ENCODE results near the gene RALY. TPM values are rescaled to one million over a fixed set of nuclear protein-coding genes. Genes with fewer than 3 reads are reported as not detected.

RALY gene
- total and polyA plus RNA-seq, 4 experiments from 2014 or later, result 112 to 218 (median 153) TPM

DNA sequence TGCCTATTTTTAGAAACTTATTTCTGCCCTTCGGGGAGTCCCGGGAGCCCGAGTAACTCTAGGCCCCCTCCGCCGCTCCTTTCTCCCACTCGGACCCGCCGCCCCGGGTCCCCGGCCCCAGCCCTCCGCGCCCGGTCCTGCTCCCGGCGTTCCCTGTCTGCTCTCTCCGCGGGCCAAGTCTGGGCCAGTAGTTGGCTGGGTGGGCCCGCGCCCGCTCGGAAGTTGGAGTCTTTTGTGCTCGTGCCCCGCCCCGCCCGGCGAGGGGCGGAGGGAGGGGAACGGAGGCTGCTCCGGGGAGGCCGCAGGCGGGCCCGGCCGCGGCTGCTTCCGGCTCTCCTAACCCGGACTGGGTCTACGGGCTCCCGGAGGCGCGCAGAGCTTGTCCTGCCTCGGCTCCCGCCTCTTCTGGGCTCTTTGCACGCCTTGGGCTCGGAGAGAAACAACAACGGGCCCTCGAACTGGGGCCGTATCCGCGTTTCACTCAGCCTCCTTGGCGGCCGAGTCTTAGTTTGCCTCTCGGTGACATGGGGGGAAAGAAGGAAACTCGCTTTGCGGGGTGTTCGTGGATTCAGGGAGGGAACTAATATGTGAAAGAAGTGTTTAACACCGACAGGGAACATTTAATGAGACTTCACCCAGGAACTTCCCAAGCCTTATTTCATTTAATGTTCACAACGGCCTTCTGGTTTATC, 657 bp downstream of the RALY start:
- peaks cover 52 to 81% (median 65%) of the 10 kb centered on the region in 4 donors for H3K4me1 Mint-ChIP-seq
- ChIA-PET CTCF (ENCODE audit: partially characterized antibody) (interaction anchor here (1.0 kb wide), 1 partner anchor 75 kb away, joined by 3 read pairs; no protein-coding TSS in a partner anchor), POLR2A (ENCODE audit: partially characterized antibody) (interaction anchor here (0.5 to 3.6 kb wide), 20 partner anchors 8 to 1625 kb away, joined by 3 to 71 read pairs (median 6); partner anchors contain the start of genes CBFA2T2, CHMP4B, EIF2S2 and GSS)
- Histone ChIP-seq H3K27ac (ENCODE audit: low read depth, low read length) (peak overlapping the region; percentile 94), H3K4me3 (ENCODE audit: low read length in 2 of 2) (peak overlapping the region; percentile 75 to 89), H3K36me3 (ENCODE audit: insufficient read depth, low read length) (no peaks in the 10 kb centered on the region), H3K9me3 (ENCODE audit: control insufficient read depth in 1 of 2, low read length in 2 of 2) (no peaks in the 10 kb centered on the region), H3K27me3 (ENCODE audit: insufficient read depth, low read length) (no peaks in the 10 kb centered on the region), H3K4me1 (ENCODE audit: insufficient read depth, low read length) (peaks cover 70% of the 10 kb centered on the region)
- DNase-seq, result peak; percentile 74 to 84 (median 80)
- peaks cover 0 to 28% of the 10 kb centered on the region in 2 donors for H3K36me3 Mint-ChIP-seq
- peaks cover 0 to 2% of the 10 kb centered on the region in 2 donors for H3K27me3 Mint-ChIP-seq
- intact Hi-C loops (cut with micrococcal nuclease), result loop anchor here (1.0 to 5.0 kb wide), 3 partner anchors 14 to 262 kb away; no protein-coding TSS in a partner anchor
- H3K27ac Mint-ChIP-seq, result peak overlapping the region; percentile 92 to 100 (median 97)
- peaks cover 0 to 4% (median 0%) of the 10 kb centered on the region in 8 donors for H3K9me3 Mint-ChIP-seq
- H3K4me3 Mint-ChIP-seq, result peak overlapping the region; percentile 94 to 99 (median 96)

DNA sequence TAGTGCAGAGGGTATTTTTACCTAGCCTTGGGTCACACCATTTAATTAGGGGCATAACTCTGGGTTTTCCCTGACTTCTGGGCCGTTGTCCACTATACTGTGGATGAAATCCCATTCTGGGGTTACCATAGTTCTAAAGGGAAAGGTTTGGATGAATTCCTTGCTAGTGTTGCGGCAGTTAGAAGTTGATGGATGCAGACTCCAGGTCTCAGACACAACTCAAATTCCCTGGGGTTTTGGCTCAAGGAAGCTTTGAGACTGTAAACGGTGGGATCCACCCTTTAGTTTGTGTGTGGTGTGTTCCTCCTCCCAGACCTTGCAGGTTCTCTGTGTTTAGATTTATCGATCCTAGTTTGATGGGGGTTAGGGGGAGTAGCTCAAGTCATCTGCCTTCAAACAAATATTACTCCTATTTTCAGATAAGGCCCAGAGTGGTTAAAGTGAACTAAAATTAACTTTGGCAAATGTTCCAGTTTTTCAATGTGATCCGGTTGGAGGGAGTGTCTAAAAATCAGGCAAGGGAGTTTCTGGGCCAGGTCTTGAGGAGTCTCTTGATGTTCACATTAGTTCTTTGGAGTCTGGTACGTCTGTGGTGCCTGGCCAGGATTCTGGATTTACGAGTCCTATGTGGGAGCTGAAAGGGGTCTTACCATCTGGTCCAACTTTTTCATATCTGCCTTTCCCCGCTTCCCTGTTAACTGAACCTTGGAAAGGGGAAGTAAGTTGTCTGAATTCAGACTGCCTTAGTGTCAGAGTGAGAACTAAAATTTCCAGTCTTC, 1.5 kb downstream of the RALY start:
- Mint-ChIP-seq H3K4me3 (peak overlapping the region; percentile 94 to 99 (median 96)), H3K36me3 (peaks cover 0 to 28% of the 10 kb centered on the region in 2 donors), H3K4me1 (peaks cover 58 to 90% (median 70%) of the 10 kb centered on the region in 4 donors), H3K9me3 (peaks cover 0 to 4% (median 0%) of the 10 kb centered on the region in 8 donors), H3K27ac (peak overlapping the region; percentile 50 to 100 (median 94)), H3K27me3 (peaks cover 0 to 2% of the 10 kb centered on the region in 2 donors)
- DNase-seq, result no peak
- ChIA-PET CTCF (ENCODE audit: partially characterized antibody) (interaction anchor here (1.4 kb wide), 1 partner anchor 72 kb away, joined by 4 read pairs; no protein-coding TSS in a partner anchor), POLR2A (ENCODE audit: partially characterized antibody) (interaction anchor here (0.9 to 3.6 kb wide), 7 partner anchors 10 to 184 kb away, joined by 4 to 71 read pairs (median 9); partner anchors contain the start of genes CHMP4B and EIF2S2)
- H3K9me3 ChIP-seq (ENCODE audit: control insufficient read depth in 1 of 2, low read length in 2 of 2), result no peaks in the 10 kb centered on the region
- H3K36me3 ChIP-seq (ENCODE audit: insufficient read depth, low read length), result no peaks in the 10 kb centered on the region
- peak overlapping the region; percentile 94 for H3K27ac ChIP-seq (ENCODE audit: low read depth, low read length)
- H3K4me1 ChIP-seq (ENCODE audit: insufficient read depth, low read length), result peaks cover 76% of the 10 kb centered on the region
- H3K4me3 ChIP-seq (ENCODE audit: low read length in 2 of 2), result peak overlapping the region; percentile 75 to 89
- no peaks in the 10 kb centered on the region for H3K27me3 ChIP-seq (ENCODE audit: insufficient read depth, low read length)
- intact Hi-C loops (cut with micrococcal nuclease), result loop anchor here (2.0 kb wide), 1 partner anchor 14 kb away; no protein-coding TSS in a partner anchor

DNA sequence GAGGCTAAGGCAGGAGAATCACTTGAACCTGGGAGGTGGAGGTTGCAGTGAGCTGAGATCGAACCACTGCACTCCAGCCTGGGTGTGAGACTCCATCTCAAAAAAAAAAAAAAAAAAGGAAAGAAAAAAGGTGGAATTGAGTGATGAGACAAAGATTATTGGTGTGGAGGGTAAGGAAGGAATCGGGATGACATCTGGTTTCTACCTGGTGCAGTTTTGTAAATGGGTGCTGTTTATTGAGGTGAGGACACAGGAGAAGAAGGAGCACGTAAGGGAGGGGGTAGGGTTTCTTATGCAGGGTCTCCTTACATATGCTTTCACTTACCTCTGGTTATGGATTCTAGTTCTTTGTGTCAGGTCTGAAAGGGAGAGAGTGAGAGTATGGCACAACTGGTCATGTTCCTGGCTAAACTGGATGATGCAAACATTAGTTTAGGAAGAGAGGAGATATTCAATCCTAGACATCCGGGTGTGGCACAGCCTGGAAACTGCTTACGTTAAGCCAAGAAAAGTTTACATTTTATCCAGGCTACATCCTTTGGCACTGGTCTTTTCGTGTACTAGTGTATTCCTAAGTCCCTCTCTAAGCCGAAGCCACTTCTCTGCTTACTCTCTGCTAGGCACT, 5.4 kb downstream of the RALY start:
- Mint-ChIP-seq H3K27me3 (no peaks in the 10 kb centered on the region), H3K27ac (peak overlapping the region in 4 of 7 donors; percentile 13 to 93 (median 49)), H3K36me3 (peaks cover 11 to 36% of the 10 kb centered on the region in 2 donors), H3K9me3 (peaks cover 0 to 3% (median 0%) of the 10 kb centered on the region in 8 donors), H3K4me1 (peaks cover 72 to 95% (median 84%) of the 10 kb centered on the region in 4 donors), H3K4me3 (peak overlapping the region; percentile 1 to 67 (median 54))
- intact Hi-C loops (cut with micrococcal nuclease), result no loop called here
- ChIA-PET POLR2A (ENCODE audit: partially characterized antibody) (no interaction called here), CTCF (ENCODE audit: partially characterized antibody) (no interaction called here)
- no peaks in the 10 kb centered on the region for H3K9me3 ChIP-seq (ENCODE audit: control insufficient read depth in 1 of 2, low read length in 2 of 2)
- H3K27me3 ChIP-seq (ENCODE audit: insufficient read depth, low read length), result no peaks in the 10 kb centered on the region
- no peak overlapping the region for H3K4me3 ChIP-seq (ENCODE audit: low read length in 2 of 2)
- DNase-seq, result no peak
- peaks cover 85% of the 10 kb centered on the region for H3K4me1 ChIP-seq (ENCODE audit: insufficient read depth, low read length)
- peaks cover 6% of the 10 kb centered on the region for H3K36me3 ChIP-seq (ENCODE audit: insufficient read depth, low read length)
- H3K27ac ChIP-seq (ENCODE audit: low read depth, low read length), result no peak overlapping the region

DNA sequence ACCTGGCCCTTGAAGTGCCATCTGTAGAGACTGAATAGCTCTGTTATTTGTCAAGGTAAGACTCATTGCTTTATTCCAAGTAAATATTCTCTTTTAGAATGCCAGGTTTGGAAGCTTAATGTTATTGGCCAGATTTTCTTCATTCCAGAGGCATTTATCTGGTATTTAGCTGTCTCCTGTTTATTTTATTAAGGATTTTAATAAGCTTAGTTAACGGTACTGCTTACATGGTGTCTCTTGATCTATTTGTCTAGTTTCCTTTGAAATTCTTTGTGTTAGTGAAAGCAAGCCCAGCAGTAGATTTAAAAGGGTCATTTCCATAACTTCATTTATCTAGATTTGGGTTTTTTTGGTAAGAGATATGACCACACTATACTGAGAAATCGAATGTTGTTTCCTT, 7.7 kb downstream of the RALY start:
- Mint-ChIP-seq H3K27ac (no peak overlapping the region), H3K4me3 (peak overlapping the region in 2 of 8 donors; percentile 14 to 40), H3K27me3 (no peaks in the 10 kb centered on the region), H3K36me3 (peaks cover 11 to 33% of the 10 kb centered on the region in 2 donors), H3K9me3 (peaks cover 0 to 3% (median 0%) of the 10 kb centered on the region in 8 donors), H3K4me1 (peaks cover 80 to 97% (median 89%) of the 10 kb centered on the region in 4 donors)
- peaks cover 81% of the 10 kb centered on the region for H3K4me1 ChIP-seq (ENCODE audit: insufficient read depth, low read length)
- intact Hi-C loops (cut with micrococcal nuclease), result no loop called here
- DNase-seq, result no peak
- ChIA-PET POLR2A (ENCODE audit: partially characterized antibody) (interaction anchor here (1.4 kb wide), 1 partner anchor 190 kb away, joined by 3 read pairs; the partner anchor contains the start of gene CHMP4B), CTCF (ENCODE audit: partially characterized antibody) (interaction anchor here (1.2 kb wide), 1 partner anchor 10 kb away, joined by 3 read pairs; no protein-coding TSS in a partner anchor)
- no peaks in the 10 kb centered on the region for H3K27me3 ChIP-seq (ENCODE audit: insufficient read depth, low read length)
- H3K9me3 ChIP-seq (ENCODE audit: control insufficient read depth in 1 of 2, low read length in 2 of 2), result no peaks in the 10 kb centered on the region
- H3K27ac ChIP-seq (ENCODE audit: low read depth, low read length), result no peak overlapping the region
- peaks cover 6% of the 10 kb centered on the region for H3K36me3 ChIP-seq (ENCODE audit: insufficient read depth, low read length)
- no peak overlapping the region for H3K4me3 ChIP-seq (ENCODE audit: low read length in 2 of 2)

DNA sequence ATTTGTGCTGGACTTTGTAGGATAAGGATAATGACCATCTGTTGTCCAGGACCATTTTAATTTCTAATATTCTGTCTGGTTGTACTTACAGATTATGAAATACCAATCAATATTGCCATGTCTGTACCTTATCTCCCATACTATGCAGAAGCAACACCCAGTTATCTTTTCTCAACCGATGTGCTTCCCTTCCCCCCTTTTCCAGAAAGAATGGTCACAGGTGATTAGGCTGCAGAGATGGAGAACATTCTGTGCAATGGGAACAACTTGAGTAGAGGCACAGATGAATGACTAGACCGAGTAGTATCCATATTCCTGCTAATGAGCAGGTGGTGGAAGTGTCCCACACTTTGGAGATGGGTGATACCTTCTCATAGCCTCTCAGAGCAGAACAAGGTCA, 10.5 kb downstream of the RALY start:
- intact Hi-C loops (cut with micrococcal nuclease), result no loop called here
- Mint-ChIP-seq H3K27ac (peak overlapping the region in 1 of 7 donors; percentile 85), H3K36me3 (peaks cover 15 to 29% of the 10 kb centered on the region in 2 donors), H3K9me3 (no peaks in the 10 kb centered on the region), H3K4me3 (peak overlapping the region in 2 of 8 donors; percentile 18 to 47), H3K4me1 (peaks cover 76 to 95% (median 85%) of the 10 kb centered on the region in 4 donors), H3K27me3 (no peaks in the 10 kb centered on the region)
- H3K9me3 ChIP-seq (ENCODE audit: control insufficient read depth in 1 of 2, low read length in 2 of 2), result no peaks in the 10 kb centered on the region
- no peak overlapping the region for H3K4me3 ChIP-seq (ENCODE audit: low read length in 2 of 2)
- H3K27me3 ChIP-seq (ENCODE audit: insufficient read depth, low read length), result no peaks in the 10 kb centered on the region
- no peak overlapping the region for H3K27ac ChIP-seq (ENCODE audit: low read depth, low read length)
- POLR2A ChIA-PET (ENCODE audit: partially characterized antibody), result interaction anchor here (1.1 to 3.1 kb wide), 2 partner anchors 11 to 193 kb away, joined by 3 to 12 read pairs; partner anchors contain the start of genes CHMP4B and RALY
- H3K36me3 ChIP-seq (ENCODE audit: insufficient read depth, low read length), result peaks cover 6% of the 10 kb centered on the region
- peaks cover 79% of the 10 kb centered on the region for H3K4me1 ChIP-seq (ENCODE audit: insufficient read depth, low read length)
- CTCF ChIA-PET (ENCODE audit: partially characterized antibody), result interaction anchor here (0.6 kb wide), 1 partner anchor 174 kb away, joined by 3 read pairs; no protein-coding TSS in a partner anchor
- no peak for DNase-seq

DNA sequence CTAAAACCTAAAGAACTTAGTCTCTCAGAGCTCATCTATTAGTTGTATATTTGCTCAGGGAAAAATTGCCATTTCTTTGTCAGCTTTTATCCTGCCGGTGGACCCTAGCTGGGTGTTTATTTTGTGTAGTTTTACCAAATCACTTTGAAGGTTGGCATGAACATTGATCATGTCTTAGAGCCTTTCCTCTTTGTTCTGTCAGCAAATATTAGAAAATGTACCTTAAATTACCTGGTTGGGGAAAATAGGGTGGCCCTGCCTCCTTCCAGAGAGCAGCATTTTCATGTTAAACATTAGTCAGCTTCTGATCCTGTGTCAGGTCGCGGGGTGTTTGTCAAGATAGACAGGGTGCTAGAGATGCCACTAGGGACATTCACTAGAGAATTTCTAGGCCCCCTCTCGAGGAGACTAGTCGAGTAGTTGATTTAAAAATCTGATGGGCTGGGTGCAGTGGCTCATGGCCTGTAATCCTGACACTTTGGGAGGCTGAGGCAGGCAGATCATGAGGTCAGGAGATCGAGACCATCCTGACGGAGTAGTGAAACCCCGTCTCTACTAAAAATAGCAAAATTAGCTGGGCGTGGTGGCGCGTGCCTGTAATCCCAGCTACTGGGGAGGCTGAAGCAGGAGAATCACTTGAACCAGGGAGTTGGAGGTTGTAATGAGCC, 11.2 kb downstream of the RALY start:
- Mint-ChIP-seq H3K36me3 (peaks cover 15 to 29% of the 10 kb centered on the region in 2 donors), H3K4me3 (peak overlapping the region in 4 of 8 donors; percentile 9 to 47 (median 18)), H3K27ac (peak overlapping the region in 4 of 7 donors; percentile 7 to 85 (median 58)), H3K4me1 (peaks cover 76 to 95% (median 85%) of the 10 kb centered on the region in 4 donors), H3K27me3 (no peaks in the 10 kb centered on the region), H3K9me3 (no peaks in the 10 kb centered on the region)
- Histone ChIP-seq H3K4me1 (ENCODE audit: insufficient read depth, low read length) (peaks cover 79% of the 10 kb centered on the region), H3K9me3 (ENCODE audit: control insufficient read depth in 1 of 2, low read length in 2 of 2) (no peaks in the 10 kb centered on the region), H3K4me3 (ENCODE audit: low read length in 2 of 2) (no peak overlapping the region), H3K36me3 (ENCODE audit: insufficient read depth, low read length) (peaks cover 6% of the 10 kb centered on the region), H3K27ac (ENCODE audit: low read depth, low read length) (no peak overlapping the region), H3K27me3 (ENCODE audit: insufficient read depth, low read length) (no peaks in the 10 kb centered on the region)
- ChIA-PET CTCF (ENCODE audit: partially characterized antibody) (interaction anchor here (0.6 kb wide), 1 partner anchor 174 kb away, joined by 3 read pairs; no protein-coding TSS in a partner anchor), POLR2A (ENCODE audit: partially characterized antibody) (interaction anchor here (1.1 to 3.1 kb wide), 2 partner anchors 12 to 194 kb away, joined by 3 to 12 read pairs; partner anchors contain the start of genes CHMP4B and RALY)
- no peak for DNase-seq
- intact Hi-C loops (cut with micrococcal nuclease), result no loop called here
